GM18870 (cell line): ENCODE data around the gene AKAP10.
"Not testable (repeated sequence)": the region's sequence is repeated elsewhere in the genome, so short reads cannot be mapped to it uniquely, and the experiment has no call there.

Source experiments
- ATAC-seq: cut with Tn5 transposase; IDR thresholded peaks from one replicate; pipeline ENCODE4 v1.9.1; 2021; ENCODE audit warnings: moderate library complexity; ENCODE audit not compliant: unreplicated experiment

The AKAP10 gene

DNA sequence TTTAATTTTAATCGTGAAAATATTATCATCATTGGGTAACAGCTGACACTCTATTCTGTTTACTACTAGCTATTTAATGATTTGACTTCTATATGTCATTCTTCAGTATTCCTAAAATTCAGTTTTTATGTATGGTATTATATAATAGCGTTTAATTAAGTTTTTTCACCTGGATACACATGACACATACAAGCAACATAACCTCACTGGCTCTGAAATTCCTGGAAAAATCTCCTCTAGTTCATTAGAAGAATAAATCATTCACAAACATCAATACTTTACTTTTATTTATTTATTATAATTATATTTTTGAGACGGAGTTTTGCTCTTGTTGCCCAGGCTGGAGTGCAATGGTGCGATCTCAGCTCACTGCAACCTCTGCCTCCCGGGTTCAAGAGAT, 44.0 kb downstream of the AKAP10 start:
- ATAC-seq = no peak

- ATAC-seq = no peak
Observed at GRCh38 chr17:19933221-19933620, 44.4 kb downstream of the AKAP10 start.

- ATAC-seq = no peak
Observed at GRCh38 chr17:19928299-19928698, 49.3 kb downstream of the AKAP10 start.

DNA sequence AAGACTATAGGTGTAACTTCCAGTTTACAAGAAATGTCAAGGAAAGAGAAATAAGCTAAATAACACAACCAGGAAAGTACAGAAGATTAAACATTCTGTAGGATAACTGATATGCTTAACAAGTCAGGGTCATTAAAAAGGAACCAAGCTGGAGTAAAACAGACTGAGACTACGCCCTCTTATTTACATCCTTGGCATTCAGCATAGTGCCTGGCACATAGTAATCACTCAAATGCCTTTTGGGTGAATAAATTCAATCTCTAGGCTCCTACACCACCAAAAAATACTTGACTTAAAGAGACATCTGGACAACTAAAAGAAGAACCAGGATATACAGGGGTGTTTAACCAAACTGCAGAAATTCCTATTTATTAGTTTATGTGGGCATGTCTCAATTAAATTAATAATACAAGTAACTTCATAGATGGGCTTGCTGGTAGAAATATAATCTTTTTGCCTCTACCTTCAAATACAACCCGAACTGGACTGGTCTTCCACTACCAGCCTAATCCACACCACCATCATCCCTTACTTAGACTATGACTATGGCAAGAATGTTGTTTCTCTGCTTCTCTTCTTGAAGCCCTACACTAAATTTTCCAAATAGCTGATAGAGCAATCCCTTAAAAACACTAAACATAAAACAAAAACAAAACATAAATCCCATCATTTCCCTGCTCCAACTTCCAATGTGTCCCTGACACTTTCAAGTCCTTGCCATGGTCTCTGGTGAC, 62.2 kb downstream of the AKAP10 start:
- no peak for ATAC-seq

- no peak for ATAC-seq
Observed at GRCh38 chr17:19911033-19911432, 66.6 kb downstream of the AKAP10 start.

DNA sequence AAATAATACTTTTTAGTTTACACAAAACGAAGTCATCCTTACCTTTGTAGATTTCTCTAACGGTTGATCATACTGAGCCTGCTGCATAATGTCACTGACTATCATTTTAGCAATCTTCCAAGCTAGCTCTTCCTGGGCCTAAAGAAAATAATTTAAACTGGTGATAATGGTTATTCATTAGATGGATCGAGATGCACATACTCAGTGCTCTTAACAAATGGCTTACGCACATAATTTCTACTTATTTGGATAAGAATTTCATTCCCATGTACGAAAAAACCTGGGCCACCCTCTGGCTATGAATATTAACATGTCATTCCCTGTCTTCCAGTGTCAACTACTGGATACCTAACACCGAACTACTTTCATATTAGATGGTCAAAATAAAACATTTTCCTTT, 68.5 kb downstream of the AKAP10 start:
- ATAC-seq = no peak

DNA sequence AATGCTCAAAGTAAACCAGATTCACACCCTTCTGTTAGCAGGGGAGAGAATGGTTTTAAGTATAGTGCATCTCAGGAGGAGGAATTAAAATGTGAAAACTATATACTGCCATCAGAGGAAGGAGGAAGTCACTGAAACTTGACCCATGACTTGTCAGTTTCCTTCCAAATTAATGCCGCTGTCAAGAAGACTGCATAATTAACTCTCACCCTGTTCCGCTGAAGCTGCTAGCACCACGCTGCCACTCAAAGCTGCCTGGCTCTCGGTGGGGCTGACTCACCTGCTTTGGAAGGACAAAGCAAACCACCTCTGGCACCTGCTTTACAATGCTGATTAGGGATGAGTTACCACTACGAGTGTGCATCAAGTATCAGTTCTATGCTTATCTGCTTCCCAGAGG, 72.1 kb downstream of the AKAP10 start:
- no peak for ATAC-seq

DNA sequence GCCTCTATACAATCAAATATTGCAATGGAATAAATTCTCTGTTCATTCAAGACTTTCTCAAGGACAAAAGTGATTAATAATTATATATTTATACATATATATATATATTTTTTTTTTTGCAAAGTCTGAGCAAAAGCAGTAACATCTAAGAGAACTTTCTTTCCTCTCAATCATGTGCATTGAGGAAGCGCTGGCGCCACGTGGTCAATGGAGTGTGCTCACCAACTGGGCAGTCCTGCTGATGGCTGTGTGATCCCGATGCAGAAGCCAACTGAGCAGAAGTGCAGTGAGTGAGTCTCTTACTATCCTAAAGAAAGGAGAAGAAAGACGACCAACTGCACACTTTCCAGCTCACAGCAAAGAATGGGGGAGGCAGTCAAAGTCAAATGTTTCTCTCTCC, 72.7 kb downstream of the AKAP10 start:
- no peak for ATAC-seq

DNA sequence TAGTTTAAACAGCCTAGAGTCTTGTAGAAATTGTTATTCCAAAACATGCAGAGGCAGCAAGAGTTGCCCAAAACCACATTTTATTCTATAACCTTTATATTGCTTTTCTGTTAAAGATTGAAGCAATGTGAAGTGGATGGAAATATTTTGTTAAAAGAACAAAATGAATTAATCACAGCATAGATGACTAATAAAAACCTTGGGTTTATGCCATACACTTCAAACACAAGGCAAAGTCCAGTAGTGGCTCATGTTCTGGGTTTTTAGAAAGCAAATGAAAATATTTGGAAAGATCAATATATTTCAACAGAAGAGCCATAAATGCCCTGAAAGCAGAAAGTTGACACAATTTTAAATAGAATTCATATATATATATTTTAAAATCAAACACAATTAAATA, 73.2 kb downstream of the AKAP10 start:
- ATAC-seq = no peak

GRCh38 chr17:19900809-19901208, 76.8 kb downstream of the AKAP10 start:
- ATAC-seq = no peak

- no peak for ATAC-seq
Observed at GRCh38 chr17:19897903-19898302, 79.7 kb downstream of the AKAP10 start.

GRCh38 chr17:19897090-19897837, 80.4 kb downstream of the AKAP10 start:
- no peak for ATAC-seq

DNA sequence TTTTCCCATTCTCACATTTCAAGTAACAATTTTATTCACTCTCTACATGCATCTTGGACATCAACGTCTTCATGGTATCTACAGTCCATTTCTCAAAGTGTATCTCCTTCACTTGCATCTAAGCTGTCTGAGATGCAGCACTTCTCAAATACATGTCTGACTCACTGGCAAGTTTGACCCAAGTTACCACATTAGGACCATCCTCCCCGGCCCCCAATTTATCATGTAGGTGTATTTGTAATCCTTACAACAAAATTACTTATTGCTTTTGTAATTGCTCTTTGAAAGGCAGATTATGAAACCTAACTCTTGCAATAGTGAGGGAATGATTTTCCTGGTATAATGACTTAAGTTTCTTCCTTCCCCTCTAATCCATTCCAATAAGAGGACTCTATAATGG, 80.9 kb downstream of the AKAP10 start:
- ATAC-seq = no peak

DNA sequence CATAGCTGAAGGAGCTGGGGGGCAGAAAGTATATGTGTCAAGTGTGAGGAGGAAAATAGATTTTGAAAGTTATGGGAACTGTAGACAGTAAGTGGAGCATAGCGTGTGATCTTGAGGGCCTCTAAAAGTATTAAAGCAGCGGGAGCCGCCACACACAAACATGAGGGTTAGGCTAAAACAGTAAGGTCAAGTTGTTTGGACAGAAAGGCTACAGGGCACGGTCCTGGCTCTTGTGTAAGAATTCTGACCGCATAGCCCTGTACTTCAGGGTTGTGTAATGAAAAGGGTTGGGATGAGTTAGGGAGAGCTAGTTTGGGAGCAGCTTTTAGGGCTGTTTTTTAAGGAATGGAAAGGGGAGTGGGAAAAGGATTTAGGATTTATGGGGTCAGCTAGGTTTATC, 87.1 kb downstream of the AKAP10 start:
- not testable (repeated sequence) for ATAC-seq

- not testable (repeated sequence) for ATAC-seq
Observed at GRCh38 chr17:19890001-19890400, 87.6 kb downstream of the AKAP10 start.

- ATAC-seq = no peak
Observed at GRCh38 chr17:19886116-19886515, 91.5 kb downstream of the AKAP10 start.

- ATAC-seq = no peak
Observed at GRCh38 chr17:19883537-19884215, 94.0 kb downstream of the AKAP10 start.

DNA sequence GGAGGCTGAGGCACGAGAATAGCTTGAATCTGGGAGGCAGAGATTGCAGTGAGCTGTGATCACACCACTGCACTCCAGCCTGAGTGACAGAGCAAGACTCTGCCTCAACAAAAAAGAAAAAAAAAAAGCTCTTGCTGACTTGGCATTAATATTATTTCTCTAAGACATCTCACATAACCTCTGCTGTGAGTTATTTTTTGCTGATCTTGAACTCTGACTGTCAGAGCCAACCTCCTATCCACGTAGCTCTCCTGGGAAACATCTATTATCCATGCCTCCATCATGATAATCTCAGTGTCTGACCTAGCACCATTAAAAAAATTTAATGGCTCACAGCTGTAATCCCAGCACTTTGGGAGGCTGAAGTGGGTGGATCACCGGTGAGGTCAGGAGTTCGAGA, 97.2 kb downstream of the AKAP10 start:
- ATAC-seq = no peak

- no peak for ATAC-seq
Observed at GRCh38 chr17:19877364-19877945, 100.2 kb downstream of the AKAP10 start.

DNA sequence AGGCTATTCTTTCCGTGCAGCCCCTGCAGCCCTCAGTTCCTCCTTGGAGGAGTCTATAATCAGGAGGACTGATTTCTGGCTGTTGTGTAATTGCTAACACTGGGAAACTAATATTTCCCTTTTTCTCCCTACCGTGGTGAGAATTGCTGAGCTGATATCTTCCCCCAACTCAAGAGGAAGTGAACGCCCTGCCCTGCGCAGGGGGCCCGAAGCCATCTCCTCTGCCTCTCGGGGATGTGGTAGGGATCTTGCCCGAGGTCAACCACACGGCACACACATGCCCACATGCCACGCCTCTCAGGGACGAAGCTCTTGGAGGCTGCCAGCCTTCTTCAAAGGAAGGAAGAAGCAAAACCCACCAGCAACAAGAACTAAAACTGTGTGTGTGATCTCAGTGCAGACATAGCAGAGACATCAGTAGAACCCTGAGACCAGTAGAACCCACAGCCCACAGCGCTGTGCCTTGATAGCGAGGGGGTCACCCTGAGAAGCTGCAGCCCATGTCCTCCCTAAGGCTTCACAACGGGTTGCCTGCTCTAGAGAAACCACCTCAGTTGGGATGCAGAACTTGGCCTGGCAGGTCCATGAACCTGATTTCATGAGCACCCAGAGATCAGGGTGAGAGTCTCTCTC, 101.0 kb downstream of the AKAP10 start:
- ATAC-seq = no peak

- ATAC-seq = no peak
Observed at GRCh38 chr17:19874256-19874655, 103.4 kb downstream of the AKAP10 start.
